GM19467 (cell line): Measurements from ENCODE around the gene TP53INP2.
"Not testable (repeated sequence)": the region's sequence is repeated elsewhere in the genome, so short reads cannot be mapped to it uniquely, and the experiment has no call there.

Experiments used
- ATAC-seq: cut with Tn5 transposase; IDR thresholded peaks from one replicate; pipeline ENCODE4 v1.9.1; 2021; ENCODE audit warnings: mild to moderate bottlenecking, moderate library complexity; ENCODE audit not compliant: unreplicated experiment

The TP53INP2 gene

GRCh38 chr20:34704177-34705007 lies at the start of gene TP53INP2:
TP53INP2 (plus strand) TSS chr20:34704344; CDS start chr20:34708740, 4,396 bp downstream.
- peak; percentile 49 for ATAC-seq

- not testable (repeated sequence) for ATAC-seq
Measured at GRCh38 chr20:34658654-34659053, 45.5 kb upstream of the TP53INP2 start.

GRCh38 chr20:34661811-34662210 lies 42.3 kb upstream of the TP53INP2 start:
- not testable (repeated sequence) for ATAC-seq

GRCh38 chr20:34663213-34663943 lies 40.8 kb upstream of the TP53INP2 start:
- no peak for ATAC-seq

GRCh38 chr20:34664751-34665150 lies 39.4 kb upstream of the TP53INP2 start:
- ATAC-seq, result not testable (repeated sequence)

- ATAC-seq, result no peak
Measured at GRCh38 chr20:34669094-34669493, 35.0 kb upstream of the TP53INP2 start.

- no peak for ATAC-seq
Measured at GRCh38 chr20:34673412-34673811, 30.7 kb upstream of the TP53INP2 start.

GRCh38 chr20:34675561-34675960 lies 28.6 kb upstream of the TP53INP2 start:
- ATAC-seq, result no peak

- ATAC-seq, result no peak
Measured at GRCh38 chr20:34675993-34676641, 28.0 kb upstream of the TP53INP2 start.

- ATAC-seq, result peak; percentile 95
Measured at GRCh38 chr20:34676642-34677373, 27.3 kb upstream of the TP53INP2 start, which contains the start of gene PIGU. PIGU (minus strand) TSS chr20:34677092; CDS start chr20:34677085, 7 bp downstream.

- ATAC-seq, result no peak
Measured at GRCh38 chr20:34680586-34681175, 23.5 kb upstream of the TP53INP2 start.

- ATAC-seq, result no peak
Measured at GRCh38 chr20:34683667-34684066, 20.5 kb upstream of the TP53INP2 start.

GRCh38 chr20:34689486-34689885 lies 14.7 kb upstream of the TP53INP2 start:
- ATAC-seq, result no peak

GRCh38 chr20:34691838-34692237 lies 12.3 kb upstream of the TP53INP2 start:
- ATAC-seq, result no peak

GRCh38 chr20:34693414-34693813 lies 10.7 kb upstream of the TP53INP2 start:
- ATAC-seq, result no peak

- ATAC-seq, result no peak
Measured at GRCh38 chr20:34701405-34702085, 2.6 kb upstream of the TP53INP2 start.

GRCh38 chr20:34703061-34703423 lies 1.1 kb upstream of the TP53INP2 start:
- no peak for ATAC-seq

- ATAC-seq, result no peak
Measured at GRCh38 chr20:34703424-34704176, 544 bp upstream of the TP53INP2 start.

GRCh38 chr20:34705008-34705396 lies 858 bp downstream of the TP53INP2 start:
- no peak for ATAC-seq
